DMS79 treated with DMSO at 0.1 percent for 48 hours (cell line): ENCODE data around the gene MAST4.

Experiments used
- DNase-seq: peaks from one replicate; lab custom pipeline; 2025; lab: John Stamatoyannopoulos, UW

The MAST4 gene

DNA sequence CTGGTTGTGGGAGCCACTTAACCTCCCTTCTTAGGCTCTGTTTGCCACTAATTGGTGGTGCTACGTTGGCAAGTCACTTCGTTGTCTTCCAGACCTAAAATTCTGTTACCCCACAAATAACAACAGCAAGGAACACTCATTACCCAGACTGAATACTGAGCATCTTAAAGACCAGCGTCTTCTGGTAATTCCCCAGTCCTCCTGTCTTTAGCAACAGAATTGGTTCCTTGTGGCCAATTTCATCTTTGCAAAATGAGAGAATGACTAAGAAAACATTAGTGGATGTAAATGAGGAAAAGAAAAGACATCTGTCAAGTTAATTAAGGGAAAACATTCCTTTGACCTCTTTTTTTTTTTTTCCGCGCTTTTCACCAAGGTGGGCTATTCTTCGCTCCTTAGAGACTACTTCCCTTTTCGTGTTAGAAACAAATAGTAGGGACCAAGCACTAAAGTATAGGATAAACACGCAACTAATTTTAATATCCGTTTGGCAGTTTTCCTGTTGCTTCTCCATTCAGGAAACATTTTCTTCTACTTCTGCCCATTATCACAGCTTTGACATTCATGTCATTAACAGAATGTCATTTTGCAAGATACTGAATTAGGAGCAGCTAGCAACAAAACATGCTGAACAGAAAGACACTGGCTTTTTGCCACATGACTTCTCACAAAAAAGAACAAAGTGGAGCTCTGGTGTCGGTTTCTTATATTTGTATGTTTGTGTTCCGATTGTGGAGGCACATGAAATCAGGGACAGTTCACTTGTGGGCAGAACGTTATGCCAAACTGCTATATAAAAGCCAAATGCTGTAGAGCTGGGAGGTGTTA lies 446.2 kb downstream of the MAST4 start:
- no peak for DNase-seq

DNA sequence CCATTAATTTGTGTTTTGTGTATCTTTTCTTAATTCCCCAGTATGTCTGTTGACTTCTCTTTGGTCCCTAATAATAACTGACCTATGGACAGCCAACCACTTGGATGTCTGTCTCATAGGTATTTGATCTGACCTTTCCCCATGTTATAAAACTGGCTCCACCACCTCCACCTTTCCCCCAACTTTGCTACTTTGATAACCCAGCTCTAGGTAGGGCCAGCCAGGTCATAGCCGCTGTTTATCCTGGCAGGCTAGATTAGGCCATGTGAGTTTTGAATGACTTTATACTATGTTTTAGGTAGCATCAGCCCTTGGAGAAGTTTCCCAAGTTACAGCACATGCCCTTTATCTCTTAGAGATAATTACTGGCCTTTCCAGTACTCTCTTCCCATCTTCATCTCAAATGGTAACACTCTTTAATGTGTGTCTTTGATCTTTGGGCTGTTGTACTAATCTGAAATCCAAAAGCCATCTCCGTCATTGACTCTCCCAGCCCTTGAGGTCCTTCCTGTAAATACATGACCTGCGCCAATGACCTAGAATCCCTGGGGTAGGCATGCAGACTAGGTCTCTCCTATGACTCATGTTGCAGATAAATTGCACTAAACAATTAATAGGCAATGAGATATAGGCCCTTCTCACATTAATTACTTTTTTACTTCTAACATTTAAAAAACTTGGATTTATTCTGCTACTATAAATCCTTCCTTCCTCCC lies 447.8 kb downstream of the MAST4 start:
- no peak for DNase-seq

DNA sequence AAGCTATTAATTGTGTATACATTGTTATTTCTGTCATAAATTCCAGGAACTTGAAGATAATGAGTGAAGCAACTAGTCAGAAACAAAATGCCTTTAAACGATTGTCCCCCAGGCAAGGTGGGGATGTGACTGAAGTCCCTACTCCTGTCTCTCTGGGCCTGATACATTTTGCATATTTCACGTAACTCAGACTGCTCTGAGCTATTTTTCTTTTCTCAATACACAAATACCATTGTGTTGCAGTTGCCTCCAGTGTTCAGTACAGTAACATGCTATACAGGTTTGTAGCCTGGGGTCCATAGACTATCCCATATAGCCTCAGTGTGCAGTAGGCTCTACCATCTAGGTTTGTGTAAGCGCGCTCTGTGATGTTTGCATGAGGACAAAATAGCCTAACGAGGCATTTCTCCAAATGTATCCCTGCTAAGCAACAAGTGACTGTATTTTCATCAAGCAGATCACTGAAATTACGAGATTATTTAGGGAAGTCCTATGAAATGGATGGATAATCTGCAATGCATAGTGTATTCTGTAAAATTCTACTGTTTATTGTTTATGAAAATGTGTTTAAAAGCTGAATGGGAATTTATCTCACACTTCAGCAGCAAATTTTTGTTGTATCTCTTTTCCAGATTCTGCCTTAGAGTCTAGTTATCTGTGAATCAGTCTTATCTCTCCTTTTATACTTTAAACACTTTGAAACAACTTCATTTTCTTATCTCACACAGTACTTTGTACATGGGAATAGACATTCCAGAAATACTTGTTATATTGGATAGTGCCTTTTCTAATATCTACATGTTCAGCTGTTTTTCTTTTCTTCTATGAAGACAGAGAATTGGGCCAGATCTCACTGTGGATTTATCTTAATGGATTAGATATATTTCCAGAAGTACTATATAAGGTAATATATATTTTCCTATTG lies 449.9 kb downstream of the MAST4 start:
- no peak for DNase-seq

DNA sequence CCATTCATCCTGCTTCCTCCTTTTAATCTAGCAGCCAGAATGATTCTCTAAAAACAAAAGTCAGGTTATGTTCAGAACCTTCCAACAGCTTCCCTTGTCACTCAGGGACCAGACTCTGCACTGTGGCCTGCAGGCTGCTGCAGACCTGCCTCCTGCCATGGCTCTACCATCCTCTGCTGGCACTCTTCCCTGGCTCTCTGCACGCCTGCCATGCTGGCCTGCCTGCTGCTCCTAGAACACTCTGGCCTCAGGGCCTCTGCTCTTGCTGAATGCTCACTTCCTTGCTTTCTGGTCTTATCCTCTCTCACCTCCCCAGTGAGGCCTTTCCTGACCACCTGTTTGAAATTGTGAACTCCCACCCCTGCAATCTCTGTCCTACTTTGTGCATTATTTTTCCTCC lies 451.0 kb downstream of the MAST4 start:
- DNase-seq: peak; percentile 2

DNA sequence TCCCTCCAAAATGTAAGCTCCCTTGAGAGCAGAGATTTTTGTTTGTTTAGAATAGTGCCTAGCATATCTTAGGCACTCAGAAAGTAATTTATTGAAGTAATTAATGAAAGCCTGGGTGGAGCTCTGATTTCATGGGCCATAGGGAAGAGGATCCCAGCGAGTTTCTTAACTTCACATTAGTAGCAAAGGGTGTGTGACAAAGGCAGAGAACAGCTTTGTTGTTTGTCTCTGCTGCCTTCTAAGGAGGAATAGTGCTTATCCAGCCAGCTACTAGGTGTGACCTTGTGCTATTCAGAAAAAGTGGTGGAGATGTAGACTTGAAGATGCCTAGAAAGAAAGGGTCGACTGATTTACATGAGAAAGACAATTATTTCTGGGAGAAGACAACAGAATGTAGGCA lies 451.4 kb downstream of the MAST4 start:
- no peak for DNase-seq

DNA sequence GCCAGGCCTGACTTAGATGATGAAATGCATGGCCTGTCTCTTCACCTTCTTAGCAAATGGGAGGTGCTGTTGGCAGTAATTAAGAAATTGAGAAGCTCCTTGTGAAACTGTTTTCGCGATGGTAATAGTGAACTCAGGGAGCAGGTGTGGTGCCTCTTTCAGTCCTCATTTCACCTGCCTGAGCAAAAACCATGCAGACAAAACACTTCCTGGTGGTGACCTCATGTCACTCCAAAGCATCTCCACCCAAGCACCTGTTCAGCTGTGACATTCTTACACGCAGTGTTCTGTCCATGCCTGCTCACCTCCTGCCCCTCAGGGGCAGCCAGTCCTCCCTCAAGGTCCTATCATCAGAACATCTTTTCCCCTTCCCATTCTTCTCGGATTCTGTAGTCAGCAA lies 453.9 kb downstream of the MAST4 start:
- DNase-seq: peak; percentile 13

DNA sequence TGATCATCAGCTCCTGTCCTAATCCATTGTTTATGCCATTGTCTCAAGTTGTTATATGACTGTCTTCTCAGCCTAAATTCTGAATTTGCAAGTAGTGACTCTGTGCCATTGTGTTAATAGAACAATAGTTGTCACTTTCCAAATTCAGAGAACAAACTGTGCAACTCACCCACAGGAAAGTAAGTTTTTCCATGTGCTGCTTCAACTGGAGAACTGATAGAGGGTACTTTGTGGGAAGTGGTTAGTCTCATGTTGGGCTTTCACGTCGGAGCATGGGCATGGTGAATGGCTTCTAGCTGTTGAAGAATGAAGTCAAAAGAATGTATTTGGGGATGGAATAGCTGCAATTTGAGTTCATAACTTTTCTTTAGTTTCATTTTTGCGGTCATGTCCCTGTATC lies 454.4 kb downstream of the MAST4 start:
- no peak for DNase-seq

DNA sequence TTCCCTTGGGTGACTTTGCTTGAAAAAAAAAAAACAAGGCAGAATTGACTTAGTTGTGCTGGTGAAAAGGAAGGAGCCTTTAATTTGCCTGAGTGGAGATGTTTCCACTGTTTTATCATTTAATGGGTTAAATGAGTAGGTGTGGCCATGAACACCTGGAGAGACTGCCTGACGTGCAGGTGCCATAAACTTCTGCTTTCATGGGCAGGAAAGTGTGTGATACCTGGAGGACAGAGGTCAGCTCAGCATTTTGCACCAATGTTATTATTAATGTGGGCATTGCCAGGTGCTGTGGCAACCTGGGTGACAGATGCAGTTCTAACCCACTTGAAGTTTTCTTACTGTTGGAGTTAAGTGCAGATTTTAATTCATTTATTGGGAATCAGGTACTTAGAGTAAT lies 455.0 kb downstream of the MAST4 start:
- DNase-seq: no peak

DNA sequence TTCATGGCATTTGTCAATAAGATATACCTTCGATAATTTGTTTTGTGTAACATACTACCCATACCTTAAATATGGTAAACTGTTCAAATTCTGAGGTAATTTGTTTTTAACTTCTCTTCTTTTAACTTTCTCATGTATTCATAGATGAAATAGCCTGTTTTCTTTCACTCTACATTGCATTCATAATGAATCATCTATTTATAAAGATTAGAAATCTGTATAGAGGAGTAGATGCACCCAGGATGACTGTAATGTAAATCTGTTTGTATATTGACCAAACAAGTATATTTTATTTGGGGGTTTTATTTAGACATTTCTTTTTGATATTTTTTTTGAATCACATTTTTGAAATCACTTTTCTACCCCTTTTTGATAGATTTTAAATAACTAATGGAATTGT lies 455.8 kb downstream of the MAST4 start:
- DNase-seq: no peak

DNA sequence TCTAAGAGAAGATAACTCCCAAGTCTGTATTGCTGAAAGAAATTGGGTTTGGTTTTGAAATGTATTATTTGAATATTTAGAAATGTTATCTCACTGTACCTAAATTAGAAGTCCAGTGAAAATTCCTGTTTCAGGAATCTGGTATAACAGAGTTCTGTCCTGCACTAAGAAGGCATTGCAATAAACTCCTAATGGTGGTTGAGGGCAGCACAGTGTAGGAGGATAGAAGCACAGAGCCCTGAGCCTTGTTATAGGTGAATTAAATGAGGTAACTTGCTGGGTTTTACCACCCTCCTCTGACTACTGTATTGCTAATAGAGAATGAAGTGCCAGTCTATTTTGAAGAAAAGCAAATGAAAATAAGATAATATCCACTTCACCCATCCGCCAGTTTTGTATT lies 457.0 kb downstream of the MAST4 start:
- peak; percentile 13 for DNase-seq

DNA sequence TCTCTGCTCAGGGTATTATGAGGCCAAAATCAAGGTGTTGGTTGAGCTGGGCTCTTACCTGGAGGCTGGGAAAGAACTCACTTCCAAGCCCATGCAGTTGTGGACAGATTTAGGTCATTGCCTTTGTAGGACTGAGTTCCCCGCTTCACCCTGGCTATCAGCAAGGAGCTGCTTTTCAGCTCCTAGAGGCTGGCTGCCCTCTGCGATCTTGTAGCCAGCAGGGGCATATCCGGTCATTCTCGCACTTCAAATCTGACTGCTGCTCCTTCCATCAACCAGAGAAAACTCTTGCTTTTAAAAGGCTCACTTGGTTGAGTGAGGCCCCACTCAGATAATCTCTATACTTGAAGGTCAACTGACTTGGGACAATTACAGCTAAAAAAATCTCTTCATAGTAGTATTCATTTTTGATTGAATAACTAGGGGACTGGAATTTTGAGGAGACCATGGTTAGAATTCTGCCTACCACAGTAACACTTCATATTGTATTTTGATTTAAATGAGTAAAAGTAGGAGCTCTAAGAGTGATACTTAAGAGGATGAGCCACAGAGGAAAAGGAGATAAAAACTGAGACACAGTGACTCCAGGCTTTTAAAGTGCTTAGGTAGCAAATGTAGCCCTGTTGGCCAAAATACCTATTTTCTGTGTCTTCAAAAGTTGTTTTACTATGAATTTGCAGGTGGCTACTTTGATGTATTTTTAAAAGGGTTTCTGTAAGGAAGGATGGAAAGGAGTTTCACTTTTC lies 463.0 kb downstream of the MAST4 start:
- no peak for DNase-seq

DNA sequence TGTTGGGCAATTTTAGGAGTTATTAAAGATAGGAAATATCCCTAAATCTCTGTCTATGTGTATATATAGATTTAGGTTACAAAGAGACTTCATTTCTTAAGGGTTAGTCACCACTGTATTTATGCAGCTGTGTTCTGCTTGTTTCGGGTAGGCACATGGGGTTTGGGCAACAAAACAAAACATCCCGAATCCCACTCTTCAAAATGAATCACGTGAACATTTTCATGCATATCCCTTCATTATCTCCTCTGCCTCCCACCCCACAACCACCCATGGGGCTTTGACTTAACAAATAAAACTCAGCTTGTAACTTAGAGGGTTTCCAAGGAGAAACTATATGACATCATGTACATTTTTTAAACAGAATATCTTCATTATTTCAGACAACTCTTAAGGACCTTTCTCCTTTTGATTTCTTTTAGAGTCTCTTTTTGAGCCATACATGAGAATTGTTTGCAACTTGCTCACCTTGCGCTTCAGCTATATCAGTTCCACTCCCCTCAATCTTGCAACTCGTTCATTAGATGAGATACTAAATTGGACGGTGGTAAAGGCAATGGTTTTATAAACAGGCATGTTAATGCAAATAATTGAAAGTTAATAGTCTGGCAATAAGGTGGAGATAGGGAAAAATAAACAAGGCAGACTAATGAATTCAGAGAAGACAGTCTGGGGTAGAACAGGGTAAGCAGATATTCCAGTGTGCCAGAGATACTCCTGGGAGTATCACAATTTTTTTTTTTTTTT lies 463.7 kb downstream of the MAST4 start:
- DNase-seq: no peak

DNA sequence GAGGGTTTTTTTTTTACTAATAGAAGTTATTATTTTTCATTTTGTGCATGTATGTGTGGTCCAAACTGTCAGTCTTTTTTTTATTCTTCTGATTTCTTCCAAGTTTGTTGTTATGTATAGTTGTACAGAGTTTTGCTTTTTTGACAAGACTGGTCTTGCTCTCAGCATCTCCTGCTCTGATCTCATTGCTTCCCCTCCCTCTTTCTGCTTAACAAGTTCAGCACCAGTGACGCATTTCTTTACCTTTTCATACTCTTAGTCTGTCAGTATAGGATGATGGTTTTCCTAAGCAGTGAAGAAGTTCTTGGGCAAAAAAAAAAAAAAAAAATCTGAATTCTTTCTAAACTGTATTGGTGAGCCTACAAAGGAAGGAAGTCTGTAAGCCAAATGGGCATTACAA lies 465.3 kb downstream of the MAST4 start:
- DNase-seq: no peak

DNA sequence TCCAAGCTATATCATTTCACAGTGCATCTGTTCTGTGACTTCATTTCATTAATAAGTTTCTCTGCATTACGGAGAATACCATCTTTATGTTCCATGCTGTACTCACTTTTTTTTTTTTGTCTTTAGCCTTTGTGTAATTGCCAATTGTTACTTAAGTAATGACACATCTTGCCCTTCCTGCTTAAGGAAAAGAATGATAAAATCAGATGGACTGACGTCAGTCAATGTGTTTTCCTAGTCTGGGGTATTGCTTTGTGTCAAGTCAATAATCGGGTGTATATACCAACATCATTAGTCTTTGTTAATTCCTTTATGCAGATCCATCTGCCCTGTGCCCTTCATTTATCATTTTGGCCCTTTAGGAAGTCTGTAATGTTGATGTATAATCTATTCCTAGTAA lies 466.9 kb downstream of the MAST4 start:
- no peak for DNase-seq

DNA sequence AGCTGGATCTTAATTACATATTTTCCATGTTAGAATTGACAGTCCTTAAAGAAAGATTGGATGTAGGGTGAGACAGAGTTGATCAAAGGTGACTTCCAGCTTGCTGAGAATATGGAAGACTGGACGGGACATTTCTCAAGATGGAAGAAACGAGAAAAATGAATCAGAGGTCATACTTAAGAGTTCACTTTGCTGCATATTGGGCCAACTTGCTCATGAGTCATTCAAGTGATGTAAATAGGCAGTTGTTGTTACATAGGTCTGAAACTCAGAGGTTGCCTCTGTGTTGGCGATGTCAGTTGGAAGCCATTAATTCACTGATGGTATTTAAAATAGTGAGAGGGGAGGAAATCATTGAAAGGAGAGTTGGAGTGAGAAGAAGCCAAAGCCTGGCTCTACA lies 467.6 kb downstream of the MAST4 start:
- no peak for DNase-seq

DNA sequence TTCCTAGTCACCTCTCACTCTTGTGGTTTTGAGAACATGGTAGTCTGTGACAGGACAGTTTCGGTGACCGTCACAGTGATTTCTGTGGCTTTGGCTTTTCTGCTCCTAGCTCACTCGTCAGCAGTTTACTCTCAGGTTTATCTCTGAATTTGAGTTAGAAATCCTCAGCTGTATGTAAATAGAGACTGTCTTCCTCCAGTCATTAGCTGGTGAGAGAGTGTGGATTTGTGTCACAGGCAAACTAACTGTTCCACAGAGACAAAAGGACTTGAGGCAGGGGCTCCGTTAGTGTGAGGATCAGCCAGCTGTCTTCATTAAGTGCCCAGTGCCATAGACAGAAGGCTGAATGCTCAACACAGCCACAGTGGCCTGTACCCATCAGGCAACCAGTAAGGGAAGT lies 469.0 kb downstream of the MAST4 start:
- DNase-seq: no peak

DNA sequence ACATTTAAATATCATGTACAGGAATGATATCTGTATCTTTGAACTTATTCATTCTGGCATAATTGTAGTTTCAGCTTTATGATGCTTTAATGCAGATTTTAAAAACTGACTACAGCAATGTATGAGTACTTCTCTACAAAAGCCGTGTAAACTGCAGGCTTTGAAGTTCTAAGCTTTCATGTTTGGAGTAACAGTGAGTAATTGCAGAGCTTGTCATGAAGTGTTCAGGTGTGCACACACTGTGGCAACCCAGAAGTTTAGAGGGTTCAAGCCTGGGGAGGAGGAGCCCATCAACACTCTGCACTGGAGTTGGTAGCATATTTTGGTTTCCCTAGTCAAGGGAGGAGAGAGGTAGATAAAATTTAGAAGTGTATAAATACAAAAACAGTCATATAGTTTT lies 469.5 kb downstream of the MAST4 start:
- DNase-seq: no peak

DNA sequence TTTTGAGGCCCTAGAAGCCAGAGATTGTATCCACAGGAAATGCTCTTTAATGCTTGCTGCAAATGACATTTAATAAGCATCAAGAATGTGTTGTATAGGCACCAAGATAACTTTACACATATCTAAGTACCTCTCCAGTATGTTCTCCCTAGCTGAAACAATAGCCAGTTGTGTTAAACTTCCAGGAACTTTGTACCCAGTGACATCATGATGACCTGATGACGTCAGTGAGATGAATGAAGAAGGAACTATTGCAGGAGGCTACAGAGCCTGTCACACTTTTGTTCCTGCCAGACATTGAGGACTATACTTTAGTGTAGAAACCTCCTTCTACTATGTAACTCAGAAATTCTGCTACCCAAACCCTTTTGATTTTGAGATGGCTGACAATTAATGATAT lies 470.6 kb downstream of the MAST4 start:
- DNase-seq: no peak

DNA sequence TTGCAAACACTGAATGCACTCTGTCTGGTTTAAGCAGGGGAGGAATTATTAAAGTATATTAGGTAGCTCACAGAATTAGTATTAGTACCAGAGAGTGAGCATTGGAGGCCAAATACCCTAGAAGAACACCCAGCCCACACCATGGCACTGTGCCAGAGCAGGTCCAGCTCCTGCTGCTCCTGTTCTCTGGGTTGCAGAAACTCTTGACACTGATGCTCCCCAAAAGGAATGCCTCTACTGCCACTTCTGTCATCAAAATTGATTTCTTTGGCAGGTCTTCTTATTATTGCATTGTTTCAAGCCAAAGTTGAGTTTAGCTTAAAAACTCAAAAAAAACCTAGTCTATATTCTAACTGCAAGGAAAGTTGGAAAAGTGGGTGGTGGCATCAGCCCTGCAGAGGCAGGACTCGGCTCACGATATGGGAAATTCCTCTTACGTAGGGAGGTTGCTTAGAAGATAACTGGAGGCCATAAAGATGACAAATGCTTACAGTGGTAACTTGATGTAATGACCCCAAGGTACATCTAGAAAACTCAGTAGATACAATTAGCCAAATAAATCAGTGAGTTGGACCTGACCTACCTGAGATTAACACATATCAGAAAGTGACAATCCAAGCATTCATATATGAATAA lies 477.0 kb downstream of the MAST4 start:
- DNase-seq: no peak

DNA sequence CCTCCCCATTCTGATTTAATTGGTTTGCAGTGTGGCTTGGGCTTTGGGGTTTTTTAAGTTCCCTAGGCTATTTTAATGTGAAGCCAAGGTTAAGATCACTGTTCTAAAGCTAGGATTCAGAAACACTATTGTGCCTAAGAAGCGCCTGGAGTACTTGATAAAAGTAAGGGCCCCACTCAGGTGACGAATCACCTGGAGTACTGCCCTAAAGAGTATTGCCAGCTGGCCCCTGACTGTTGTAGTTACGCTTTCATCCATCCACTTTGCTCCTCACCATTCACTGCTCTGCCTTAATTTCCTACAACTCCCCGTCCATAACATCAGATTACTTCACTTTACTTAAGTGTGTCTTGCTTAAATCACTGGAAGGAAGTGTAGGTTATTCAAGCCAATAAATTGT lies 481.1 kb downstream of the MAST4 start:
- peak; percentile 17 for DNase-seq

DNA sequence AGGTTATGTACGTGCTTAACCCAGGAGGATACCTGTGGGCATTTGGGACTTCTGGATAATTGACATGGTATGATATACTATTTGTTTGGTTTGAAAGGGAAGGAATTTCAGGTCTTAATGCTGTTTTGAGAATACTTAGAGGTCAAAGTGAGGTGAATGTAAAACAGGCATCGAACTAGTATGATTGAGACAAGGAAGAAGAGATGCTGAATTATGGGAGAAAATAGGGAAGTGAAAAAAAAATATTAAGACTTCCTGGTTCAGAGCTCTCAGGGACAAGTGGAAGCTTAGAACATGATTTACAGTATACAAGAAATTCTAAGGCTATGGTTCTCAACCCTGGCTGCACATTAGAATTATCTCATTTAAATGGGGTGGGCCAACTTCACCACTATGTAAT lies 485.1 kb downstream of the MAST4 start:
- DNase-seq: no peak
